NCI-H146 (cell line): ENCODE results near the gene AARS1.
"Not testable (repeated sequence)": the region's sequence is repeated elsewhere in the genome, so short reads cannot be mapped to it uniquely, and the experiment has no call there.

ENCODE experiments used
- DNase-seq: peaks from one replicate; lab custom pipeline; 2025; lab: John Stamatoyannopoulos, UW

Gene AARS1

DNA sequence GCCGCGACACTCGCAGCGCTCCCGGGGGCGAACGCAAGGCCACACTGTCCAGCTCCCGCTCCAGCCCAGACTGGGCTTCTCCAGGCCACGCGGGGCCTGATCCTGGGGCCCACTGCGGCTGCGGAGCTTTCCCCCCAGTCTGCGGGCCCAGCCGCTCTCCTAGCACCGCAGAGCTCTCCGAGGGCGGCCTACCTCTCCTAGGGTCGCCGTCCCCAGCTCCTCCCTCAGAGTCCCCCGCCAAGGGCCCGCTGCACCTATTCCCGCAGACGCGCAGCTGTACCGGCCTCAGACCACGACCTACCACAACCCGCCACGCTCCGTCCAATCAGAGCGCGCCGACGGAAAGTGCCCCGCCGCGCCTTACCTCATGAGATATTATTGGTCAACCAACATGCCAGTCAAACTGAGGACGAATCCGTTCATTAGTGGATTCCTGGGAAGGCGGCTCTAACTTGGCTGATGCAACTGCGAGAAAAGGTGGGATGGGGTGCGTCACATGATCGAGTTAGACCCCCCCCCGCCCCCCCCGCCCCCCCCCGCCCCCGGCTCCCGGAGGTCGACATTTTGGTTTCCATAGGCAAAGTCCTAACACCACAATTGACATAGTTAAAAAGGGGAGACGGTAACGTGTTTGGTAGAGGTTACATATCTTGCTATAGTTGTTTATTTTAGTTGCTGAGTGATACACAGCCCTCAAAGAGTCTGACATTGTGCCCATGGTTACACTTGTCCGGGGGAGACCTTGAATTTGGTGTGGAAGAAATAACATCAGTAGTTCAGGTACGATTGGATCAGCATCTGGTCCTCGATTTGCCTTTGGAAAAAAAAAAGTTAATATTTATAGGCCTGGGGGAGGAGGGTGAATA is at the start of gene AARS1:
TSS of gene AARS1 (minus strand) at position 278 of the 866 bp plus-strand sequence. CDS start 6,743 bp downstream, outside the sequence.
- peak; percentile 98 for DNase-seq

DNA sequence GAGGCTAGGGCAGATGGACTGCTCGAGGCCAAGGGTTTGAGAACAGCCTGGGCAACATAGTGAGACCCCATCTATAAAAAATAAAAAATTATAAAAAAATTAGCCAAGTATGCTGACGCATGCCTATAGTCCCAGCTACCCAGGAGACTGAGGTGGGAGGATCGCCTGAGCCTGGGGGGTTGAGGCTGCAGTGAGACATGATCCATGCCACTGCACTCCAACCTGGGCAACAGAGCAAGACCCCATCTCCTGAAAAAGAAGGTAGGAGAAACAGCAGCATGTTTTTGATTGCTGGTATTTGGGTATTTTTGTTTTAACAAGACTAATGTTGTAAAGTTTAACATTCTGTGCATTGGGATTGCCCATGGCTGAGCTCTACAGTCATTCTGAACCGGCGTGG is 48.5 kb upstream of the AARS1 start:
- DNase-seq, result no peak

DNA sequence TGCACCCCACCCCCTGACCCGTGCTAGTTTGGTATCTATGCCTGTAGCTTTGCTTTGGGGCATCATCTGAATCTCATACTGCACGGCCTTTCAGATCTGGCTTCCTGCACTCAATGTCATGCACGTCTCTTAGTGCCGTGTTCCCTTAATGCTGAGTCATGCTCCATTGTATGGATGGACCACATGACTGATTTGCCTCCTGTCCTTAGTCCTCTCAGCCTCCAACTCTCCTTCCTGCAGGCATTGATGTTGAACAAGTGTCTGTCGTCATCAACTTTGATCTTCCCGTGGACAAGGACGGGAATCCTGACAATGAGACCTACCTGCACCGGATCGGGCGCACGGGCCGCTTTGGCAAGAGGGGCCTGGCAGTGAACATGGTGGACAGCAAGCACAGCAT is 43.4 kb upstream of the AARS1 start:
- not testable (repeated sequence) for DNase-seq

GRCh38 chr16:70331588-70332358 is 42.5 kb upstream of the AARS1 start:
- DNase-seq, result no peak

GRCh38 chr16:70331091-70331490 is 41.8 kb upstream of the AARS1 start:
- DNase-seq, result no peak

DNA sequence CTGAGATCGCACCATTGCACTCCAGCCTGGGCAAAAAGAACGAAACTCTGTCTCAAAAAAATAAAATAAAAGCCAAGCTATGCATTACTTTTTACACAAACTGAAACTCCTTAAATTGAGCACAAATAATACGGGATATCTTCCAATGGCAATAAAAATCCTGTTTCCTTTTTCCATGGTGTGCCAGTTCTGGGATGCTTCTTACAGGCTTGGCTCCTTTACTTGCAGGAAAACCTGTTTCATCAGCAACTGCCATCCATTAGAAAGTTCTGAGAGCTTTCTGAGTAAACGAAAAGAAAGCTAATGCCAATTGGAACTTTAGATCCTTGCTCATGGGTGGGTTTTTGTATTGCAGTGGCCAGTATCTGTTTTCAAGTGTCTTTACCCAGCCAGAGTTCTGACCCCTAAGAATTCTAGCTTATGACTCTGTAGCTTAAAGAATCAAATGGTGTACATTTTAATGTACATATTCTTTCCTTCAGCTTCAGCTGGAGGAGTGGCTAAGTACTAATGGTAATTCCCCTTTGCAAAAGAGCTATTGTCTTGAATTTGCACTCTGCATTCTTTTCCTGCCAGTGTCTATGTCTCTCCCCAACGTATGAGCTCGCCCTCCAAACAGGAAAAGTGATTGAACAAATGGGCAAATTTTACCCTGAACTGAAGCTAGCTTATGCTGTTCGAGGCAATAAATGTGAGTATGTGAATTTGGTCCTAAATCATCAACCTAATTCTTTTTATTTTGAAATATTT is 35.9 kb upstream of the AARS1 start:
- DNase-seq, result no peak

DNA sequence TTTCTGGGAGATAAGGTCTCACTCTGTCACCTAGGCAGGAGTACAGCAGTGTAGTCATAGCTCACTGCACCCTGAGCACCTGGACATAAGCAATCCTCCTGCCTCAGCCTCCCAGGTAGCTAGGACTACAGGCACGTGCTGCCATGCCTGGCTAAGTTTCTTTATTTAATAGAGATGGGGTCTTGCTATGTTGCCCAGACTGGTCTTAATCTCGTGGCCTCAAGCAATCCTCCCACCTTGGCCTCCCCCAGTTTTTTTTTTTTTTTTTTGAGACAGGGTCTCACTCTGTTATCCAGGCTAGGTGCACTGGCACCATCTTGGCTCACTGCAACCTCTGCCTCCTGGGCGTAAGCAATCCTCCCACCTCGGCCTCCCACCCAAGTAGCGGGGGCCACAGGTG is 30.8 kb upstream of the AARS1 start:
- no peak for DNase-seq

DNA sequence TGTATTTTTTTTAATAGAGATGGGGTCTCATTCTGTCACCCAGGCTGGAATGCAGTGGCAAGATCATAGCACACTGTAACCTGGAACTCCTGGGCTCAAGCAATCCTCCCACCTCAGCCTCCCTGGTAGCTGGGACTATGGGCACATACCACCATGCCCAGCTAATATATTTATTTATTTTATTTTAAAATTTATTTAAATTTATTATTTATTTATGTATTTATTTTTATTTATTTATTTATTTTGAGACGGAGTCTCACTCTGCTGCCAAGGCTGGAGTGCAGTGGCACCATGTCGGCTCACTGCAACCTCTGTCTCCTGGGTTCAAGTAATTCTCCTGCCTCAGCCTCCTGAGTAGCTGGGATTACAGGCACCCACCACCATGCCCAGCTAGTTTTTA is 18.4 kb upstream of the AARS1 start:
- DNase-seq, result not testable (repeated sequence)

- DNase-seq, result no peak
Observed at GRCh38 chr16:70306880-70307279, 17.6 kb upstream of the AARS1 start.

- DNase-seq, result no peak
Observed at GRCh38 chr16:70304892-70305448, 15.7 kb upstream of the AARS1 start.

DNA sequence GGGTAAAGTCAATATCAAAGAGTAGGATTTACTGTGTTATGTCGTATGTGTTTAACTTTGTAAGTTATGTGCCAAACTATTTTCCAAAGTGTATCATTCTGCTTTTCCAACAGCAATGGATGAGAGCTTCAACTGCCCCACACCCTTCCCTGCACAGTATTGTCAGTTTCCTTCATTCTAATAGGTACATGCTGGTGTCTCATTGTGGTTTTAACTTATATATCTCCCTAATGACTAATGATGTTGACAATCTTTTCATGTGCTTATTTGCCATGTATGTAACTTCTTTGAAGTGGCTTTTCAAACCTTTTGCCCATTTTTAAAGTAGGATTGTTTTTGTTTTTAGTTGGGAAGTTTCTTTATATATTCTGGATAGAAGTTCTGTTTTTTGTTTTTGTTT is 13.4 kb upstream of the AARS1 start:
- no peak for DNase-seq

GRCh38 chr16:70301121-70301520 is 11.8 kb upstream of the AARS1 start:
- no peak for DNase-seq

DNA sequence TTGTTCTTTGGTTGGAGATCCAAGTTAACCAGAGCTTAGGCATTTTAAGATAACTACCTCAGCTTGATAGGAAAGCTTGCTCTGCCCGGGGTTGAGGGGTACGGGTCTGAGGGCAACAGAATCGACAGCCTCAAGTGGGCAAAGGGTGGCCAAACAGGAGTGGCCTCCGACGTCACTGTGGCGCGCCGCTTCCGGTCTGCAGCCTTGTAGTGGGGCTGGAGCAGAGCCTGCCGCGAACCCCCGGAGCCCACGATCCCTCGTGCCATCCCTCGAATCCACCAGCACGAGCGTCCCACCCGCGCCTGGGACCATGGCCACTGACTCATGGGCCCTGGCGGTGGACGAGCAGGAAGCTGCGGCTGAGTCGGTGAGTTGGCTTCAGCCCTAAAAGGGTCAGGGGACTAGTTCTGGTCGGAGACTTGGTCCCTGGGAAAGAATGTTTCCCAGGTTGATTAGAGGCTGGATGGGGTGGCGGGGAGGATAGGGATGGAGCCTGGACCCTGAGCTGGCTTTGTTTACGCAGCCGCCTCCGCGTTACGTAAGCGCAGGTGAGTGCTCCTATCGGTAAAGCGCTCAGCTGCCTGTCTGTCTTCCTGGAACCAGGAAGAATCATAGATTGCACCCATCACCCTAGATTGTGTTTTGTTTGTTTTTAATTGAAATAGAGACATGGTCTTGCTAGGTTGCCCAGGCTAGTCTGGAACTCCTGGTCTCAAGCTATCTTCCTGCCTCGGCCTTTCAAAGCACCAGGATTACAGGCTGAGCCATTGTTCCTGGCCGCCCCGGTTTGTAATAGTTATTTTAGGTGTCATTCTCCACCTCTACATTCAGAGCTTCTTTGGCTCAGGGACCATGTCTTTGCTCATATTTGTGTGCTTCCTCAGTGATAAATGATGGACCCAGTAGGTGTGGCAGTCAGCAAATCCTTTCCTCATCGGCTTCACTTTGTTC is 10.0 kb upstream of the AARS1 start, which contains the start of gene DDX19B:
TSS of gene DDX19B (plus strand) at position 199 of the 951 bp plus-strand sequence. CDS start at position 311, 112 bp downstream.
- DNase-seq, result peak; percentile 76

DNA sequence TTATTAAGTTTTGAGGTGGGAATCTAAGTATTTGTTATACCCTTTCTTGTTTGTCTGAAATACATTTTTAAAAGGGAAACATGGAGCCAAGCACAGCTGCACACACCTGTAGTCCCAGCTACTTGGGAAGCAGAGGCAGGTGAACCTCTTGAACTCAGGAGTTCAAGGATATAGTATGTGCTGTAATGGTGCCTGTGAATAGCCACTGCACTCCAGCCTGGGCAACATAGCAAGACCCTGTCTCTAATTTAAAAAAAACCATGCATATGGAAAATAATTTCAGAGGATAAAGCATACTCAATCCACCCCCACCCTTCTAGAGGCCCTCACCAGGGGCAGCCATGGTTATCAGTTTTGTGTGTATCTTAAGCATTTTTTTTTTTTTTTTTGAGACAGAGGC is 6.3 kb upstream of the AARS1 start:
- no peak for DNase-seq

DNA sequence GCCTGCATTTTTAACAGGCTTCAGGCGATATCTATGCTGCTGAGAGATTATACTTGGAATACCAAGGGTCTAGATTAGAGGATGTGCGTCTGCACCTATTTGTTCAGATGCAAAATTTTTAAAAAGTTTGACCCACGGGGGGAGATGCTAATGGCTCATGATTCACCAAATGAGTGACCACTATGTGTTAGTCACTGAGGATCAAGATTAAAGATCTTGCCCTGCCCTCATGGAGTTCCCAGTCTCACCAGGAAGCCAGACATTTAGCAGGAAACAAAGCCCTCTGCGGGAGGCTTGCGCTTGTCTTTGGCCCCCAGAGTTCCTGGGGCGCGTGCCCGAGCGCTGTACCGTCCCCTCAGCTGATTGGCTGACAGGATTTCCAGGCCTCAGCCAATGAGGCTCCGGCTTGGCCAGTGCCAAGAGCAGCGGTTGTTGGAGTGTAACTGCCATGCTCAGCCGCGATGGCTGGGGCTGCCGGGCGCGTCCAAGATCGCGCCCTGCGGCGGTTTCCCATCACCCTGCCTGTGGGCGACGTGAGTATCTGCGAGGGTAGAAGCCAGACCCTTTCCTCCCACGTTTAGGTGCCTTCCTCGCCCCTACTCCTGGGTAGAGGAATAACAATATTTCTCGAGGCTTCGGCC is 5.2 kb upstream of the AARS1 start:
- no peak for DNase-seq

- not testable (repeated sequence) for DNase-seq
Observed at GRCh38 chr16:70292148-70292547, 2.8 kb upstream of the AARS1 start.

GRCh38 chr16:70290949-70291519 is 1.7 kb upstream of the AARS1 start:
- no peak for DNase-seq

GRCh38 chr16:70287304-70287971 is 1.9 kb downstream of the AARS1 start:
- DNase-seq, result peak; percentile 0

GRCh38 chr16:70276392-70276791 is 12.9 kb downstream of the AARS1 start:
- DNase-seq, result no peak
